Measurements from ENCODE around the gene PLEKHH1.

GRCh38 chr14:67570453-67570852 lies 37.4 kb downstream of the PLEKHH1 start:
- TF ChIP-seq CTCF (IDR thresholded peaks at IDR 0.05) (no peak), POLR2A (IDR thresholded peaks at IDR 0.05) (no peak)
